ENCODE results near the gene DDX42. TPM values are rescaled to one million over a fixed set of nuclear protein-coding genes. Genes with fewer than 3 reads are reported as not detected.

The DDX42 gene
- total RNA-seq, 2 donors from 2014 or later = 92.9 to 157 TPM

DNA sequence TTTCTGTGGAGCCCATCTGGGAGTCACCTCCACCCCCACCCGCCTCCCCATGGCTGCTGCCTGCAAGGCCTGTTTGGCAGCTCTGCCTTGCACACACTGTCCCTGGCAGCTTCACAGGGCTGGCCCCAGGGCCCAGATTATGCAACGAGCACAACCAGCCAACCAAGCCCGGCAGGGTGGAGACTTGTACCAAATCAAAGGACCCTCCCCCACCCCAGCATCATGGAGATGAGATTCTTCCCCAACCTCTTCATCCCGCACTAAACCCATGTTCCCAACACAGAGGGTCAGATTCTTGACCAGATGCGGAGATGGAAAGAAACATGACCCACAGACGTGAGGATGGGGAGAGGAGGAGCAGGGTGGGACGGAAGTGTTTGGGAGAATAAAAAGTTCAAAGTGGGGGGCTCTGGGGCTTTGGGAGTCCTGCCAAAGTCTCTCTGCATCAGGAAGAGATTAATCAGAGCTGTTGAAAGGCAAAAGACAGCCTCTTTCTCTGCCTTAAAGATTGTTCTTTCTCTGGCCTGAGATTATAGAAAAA, 64.7 kb downstream of the DDX42 start:
- H3K27ac ChIP-seq = peak overlapping the region; percentile 93 to 94
- ATAC-seq (ENCODE audit: insufficient number of reproducible peaks, low FRiP score, low read depth) (no peak), DNase-seq (ENCODE audit: low spot score) (peak; percentile 87)
- peak overlapping the region; percentile 58 for H3K4me3 ChIP-seq
- H3K9me3 ChIP-seq = no peaks in the 10 kb centered on the region
- H3K27me3 ChIP-seq (replicated peaks; ENCODE audit: insufficient read depth) = no peaks in the 10 kb centered on the region
- H3K36me3 ChIP-seq = peaks cover 36% of the 10 kb centered on the region
- H3K4me1 ChIP-seq (ENCODE audit: control insufficient read depth in 1 of 2, low read depth in 2 of 2) = peaks cover 38 to 66% of the 10 kb centered on the region in 2 donors
- TF ChIP-seq, protein P1, sequence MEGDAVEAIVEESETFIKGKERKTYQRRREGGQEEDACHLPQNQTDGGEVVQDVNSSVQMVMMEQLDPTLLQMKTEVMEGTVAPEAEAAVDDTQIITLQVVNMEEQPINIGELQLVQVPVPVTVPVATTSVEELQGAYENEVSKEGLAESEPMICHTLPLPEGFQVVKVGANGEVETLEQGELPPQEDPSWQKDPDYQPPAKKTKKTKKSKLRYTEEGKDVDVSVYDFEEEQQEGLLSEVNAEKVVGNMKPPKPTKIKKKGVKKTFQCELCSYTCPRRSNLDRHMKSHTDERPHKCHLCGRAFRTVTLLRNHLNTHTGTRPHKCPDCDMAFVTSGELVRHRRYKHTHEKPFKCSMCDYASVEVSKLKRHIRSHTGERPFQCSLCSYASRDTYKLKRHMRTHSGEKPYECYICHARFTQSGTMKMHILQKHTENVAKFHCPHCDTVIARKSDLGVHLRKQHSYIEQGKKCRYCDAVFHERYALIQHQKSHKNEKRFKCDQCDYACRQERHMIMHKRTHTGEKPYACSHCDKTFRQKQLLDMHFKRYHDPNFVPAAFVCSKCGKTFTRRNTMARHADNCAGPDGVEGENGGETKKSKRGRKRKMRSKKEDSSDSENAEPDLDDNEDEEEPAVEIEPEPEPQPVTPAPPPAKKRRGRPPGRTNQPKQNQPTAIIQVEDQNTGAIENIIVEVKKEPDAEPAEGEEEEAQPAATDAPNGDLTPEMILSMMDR (IDR thresholded peaks at IDR 0.05) = no peak

DNA sequence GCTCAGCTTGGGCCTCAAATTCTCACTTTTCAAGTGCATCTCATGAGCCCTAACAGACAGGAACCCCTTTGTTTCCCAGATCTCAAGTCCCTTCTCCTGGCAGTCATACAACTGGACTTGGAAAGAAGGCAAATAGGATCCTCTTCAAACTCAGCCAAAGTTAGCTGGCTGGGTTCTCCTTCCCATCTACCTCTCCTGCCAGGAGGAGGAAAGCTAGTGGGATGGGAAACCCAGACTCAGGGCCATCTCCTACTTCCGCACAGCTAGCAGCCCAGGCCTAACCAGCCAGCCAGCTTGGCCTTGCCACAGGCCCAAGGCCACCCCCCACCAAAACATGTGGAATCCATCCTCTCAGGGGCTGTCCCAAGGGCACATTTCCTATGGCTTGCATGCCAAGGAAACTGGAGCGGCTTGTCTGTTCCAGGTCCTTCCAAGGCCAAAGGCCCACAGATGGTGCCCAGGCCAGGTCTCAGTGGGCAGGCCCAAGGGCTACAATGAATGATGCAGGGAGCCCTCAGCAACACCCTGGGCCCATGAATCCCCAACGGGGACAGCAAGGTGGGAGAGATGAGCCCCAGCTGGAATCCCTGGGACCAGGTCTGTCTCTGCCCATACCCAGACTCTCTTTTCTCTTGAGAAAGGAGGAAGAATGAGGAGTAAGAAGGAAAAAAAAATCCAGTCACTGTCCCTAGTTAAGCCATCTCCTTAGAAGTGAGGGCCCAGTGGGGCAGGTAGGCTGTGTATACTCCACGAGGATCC, 66.8 kb downstream of the DDX42 start:
- H3K36me3 ChIP-seq = peaks cover 17% of the 10 kb centered on the region
- peak overlapping the region; percentile 95 for H3K4me3 ChIP-seq
- H3K27ac ChIP-seq = peak overlapping the region; percentile 93 to 94
- TF ChIP-seq, protein P1 (IDR thresholded peaks at IDR 0.05) = no peak
- DNase-seq (ENCODE audit: low spot score) (no peak), ATAC-seq (ENCODE audit: insufficient number of reproducible peaks, low FRiP score, low read depth) (no peak)
- H3K27me3 ChIP-seq (replicated peaks; ENCODE audit: insufficient read depth) = no peaks in the 10 kb centered on the region
- peaks cover 43 to 64% of the 10 kb centered on the region in 2 donors for H3K4me1 ChIP-seq (ENCODE audit: control insufficient read depth in 1 of 2, low read depth in 2 of 2)
- H3K9me3 ChIP-seq = no peaks in the 10 kb centered on the region

DNA sequence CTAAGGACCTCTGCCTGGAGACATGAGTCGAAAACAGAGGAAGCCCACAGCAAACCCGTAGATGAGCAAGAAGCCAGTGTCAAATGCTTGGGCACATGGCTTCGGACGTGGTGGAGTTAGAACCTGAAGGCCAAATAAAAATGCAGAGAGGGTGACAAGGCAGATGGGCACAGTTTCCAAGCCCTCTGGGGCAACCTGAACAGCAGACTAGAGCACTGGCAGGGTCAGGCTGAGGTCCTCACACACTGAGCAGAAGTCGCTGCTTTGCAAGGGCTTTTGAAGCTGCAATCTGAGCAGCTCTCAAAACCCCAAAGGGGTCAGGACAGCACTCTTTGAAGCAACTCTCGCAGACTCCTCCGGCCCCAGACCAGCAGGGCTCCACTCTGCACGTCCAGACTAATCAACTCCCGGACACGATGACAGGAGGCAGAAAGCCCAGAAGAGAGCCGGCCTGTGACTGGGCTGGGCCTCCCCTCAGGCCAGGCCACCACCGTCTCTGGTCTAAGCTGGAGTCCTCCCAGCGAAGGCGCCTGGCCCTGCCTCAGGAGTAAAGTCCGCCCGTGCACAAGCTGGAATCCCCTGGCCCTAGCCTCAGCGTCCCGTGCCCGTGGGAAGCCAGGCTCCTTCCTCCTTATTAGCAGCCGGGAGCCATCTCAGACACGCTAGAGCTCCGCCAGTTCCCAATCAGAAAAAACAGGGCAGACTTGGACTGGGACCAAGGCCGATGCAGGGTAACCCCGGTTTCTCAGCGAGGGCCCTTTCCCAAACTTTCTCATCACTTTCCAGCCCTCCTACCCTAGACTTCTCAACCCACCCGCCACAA, 67.6 kb downstream of the DDX42 start:
- DNase-seq (ENCODE audit: low spot score) (no peak), ATAC-seq (ENCODE audit: insufficient number of reproducible peaks, low FRiP score, low read depth) (no peak)
- TF ChIP-seq, protein P1 (IDR thresholded peaks at IDR 0.05) = no peak
- H3K36me3 ChIP-seq = peaks cover 11% of the 10 kb centered on the region
- H3K4me1 ChIP-seq (ENCODE audit: control insufficient read depth in 1 of 2, low read depth in 2 of 2) = peaks cover 43 to 64% of the 10 kb centered on the region in 2 donors
- peak overlapping the region; percentile 93 to 94 for H3K27ac ChIP-seq
- no peaks in the 10 kb centered on the region for H3K9me3 ChIP-seq
- H3K27me3 ChIP-seq (replicated peaks; ENCODE audit: insufficient read depth) = no peaks in the 10 kb centered on the region
- peak overlapping the region; percentile 95 for H3K4me3 ChIP-seq

DNA sequence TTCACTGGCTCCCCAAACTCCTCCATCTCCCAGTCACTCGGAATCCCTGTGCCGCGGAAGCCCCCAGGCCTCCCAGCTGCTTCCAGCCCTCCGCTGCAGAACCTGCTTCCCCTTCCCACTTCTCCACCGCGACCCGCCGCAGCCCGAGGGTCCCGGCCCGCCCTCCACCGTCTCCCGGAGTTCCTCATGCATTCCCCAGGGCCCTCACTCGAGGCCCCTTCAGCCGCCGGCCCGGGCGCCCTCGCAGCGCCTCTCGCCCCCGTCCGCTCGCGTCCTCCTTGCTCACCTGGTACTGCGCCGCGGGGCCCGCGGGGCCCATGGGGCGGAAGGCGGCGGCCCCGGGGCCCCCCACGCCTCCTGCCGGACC, 68.2 kb downstream of the DDX42 start:
- peaks cover 5% of the 10 kb centered on the region for H3K36me3 ChIP-seq
- peak overlapping the region; percentile 93 to 94 for H3K27ac ChIP-seq
- H3K9me3 ChIP-seq = no peaks in the 10 kb centered on the region
- DNase-seq (ENCODE audit: low spot score) (no peak), ATAC-seq (ENCODE audit: insufficient number of reproducible peaks, low FRiP score, low read depth) (no peak)
- H3K4me1 ChIP-seq (ENCODE audit: control insufficient read depth in 1 of 2, low read depth in 2 of 2) = peaks cover 43 to 59% of the 10 kb centered on the region in 2 donors
- TF ChIP-seq, protein P1 (IDR thresholded peaks at IDR 0.05) = no peak
- H3K27me3 ChIP-seq (replicated peaks; ENCODE audit: insufficient read depth) = no peaks in the 10 kb centered on the region
- H3K4me3 ChIP-seq = peak overlapping the region; percentile 95
